HG02763 (cell line): Measurements from ENCODE around the gene SIK2.
"Not testable (repeated sequence)": the region's sequence is repeated elsewhere in the genome, so short reads cannot be mapped to it uniquely, and the experiment has no call there.

Experiments
- ATAC-seq: cut with Tn5 transposase; IDR thresholded peaks from one replicate; pipeline ENCODE4 v1.9.1; 2021; ENCODE audit warnings: mild to moderate bottlenecking, moderate library complexity; ENCODE audit not compliant: unreplicated experiment

The SIK2 gene

GRCh38 chr11:111694851-111695250 lies 92.6 kb downstream of the SIK2 start:
- no peak for ATAC-seq

- no peak for ATAC-seq
Measured at GRCh38 chr11:111696556-111696955, 94.3 kb downstream of the SIK2 start.

- no peak for ATAC-seq
Measured at GRCh38 chr11:111697933-111698371, 95.7 kb downstream of the SIK2 start.

GRCh38 chr11:111698852-111699559 lies 96.8 kb downstream of the SIK2 start:
- ATAC-seq, result no peak

GRCh38 chr11:111699579-111700156 lies 97.4 kb downstream of the SIK2 start:
- ATAC-seq, result no peak

GRCh38 chr11:111700162-111700561 lies 97.9 kb downstream of the SIK2 start:
- no peak for ATAC-seq

GRCh38 chr11:111702623-111703022 lies 100.4 kb downstream of the SIK2 start:
- ATAC-seq, result no peak

- no peak for ATAC-seq
Measured at GRCh38 chr11:111703576-111703975, 101.3 kb downstream of the SIK2 start.

- ATAC-seq, result no peak
Measured at GRCh38 chr11:111707039-111707690, 104.9 kb downstream of the SIK2 start.

GRCh38 chr11:111707691-111708067 lies 105.4 kb downstream of the SIK2 start:
- ATAC-seq, result no peak

- no peak for ATAC-seq
Measured at GRCh38 chr11:111714522-111714921, 112.3 kb downstream of the SIK2 start.

GRCh38 chr11:111715142-111715816 lies 113.0 kb downstream of the SIK2 start:
- no peak for ATAC-seq

- ATAC-seq, result not testable (repeated sequence)
Measured at GRCh38 chr11:111717660-111718059, 115.4 kb downstream of the SIK2 start.

GRCh38 chr11:111718436-111718835 lies 116.2 kb downstream of the SIK2 start:
- ATAC-seq, result no peak

GRCh38 chr11:111718859-111719258 lies 116.6 kb downstream of the SIK2 start:
- no peak for ATAC-seq

GRCh38 chr11:111719379-111719778 lies 117.1 kb downstream of the SIK2 start:
- no peak for ATAC-seq

- no peak for ATAC-seq
Measured at GRCh38 chr11:111720801-111721494, 118.7 kb downstream of the SIK2 start.

- no peak for ATAC-seq
Measured at GRCh38 chr11:111722501-111722900, 120.3 kb downstream of the SIK2 start.

- no peak for ATAC-seq
Measured at GRCh38 chr11:111723595-111723994, 121.3 kb downstream of the SIK2 start.

GRCh38 chr11:111724615-111725129 lies 122.4 kb downstream of the SIK2 start:
- no peak for ATAC-seq

- ATAC-seq, result no peak
Measured at GRCh38 chr11:111725621-111726020, 123.4 kb downstream of the SIK2 start.
